ENCODE results near the gene ITGA7.

GRCh38 chr12:55658635-55659391 lies 48.9 kb downstream of the ITGA7 start:
- TF ChIP-seq, protein P1, sequence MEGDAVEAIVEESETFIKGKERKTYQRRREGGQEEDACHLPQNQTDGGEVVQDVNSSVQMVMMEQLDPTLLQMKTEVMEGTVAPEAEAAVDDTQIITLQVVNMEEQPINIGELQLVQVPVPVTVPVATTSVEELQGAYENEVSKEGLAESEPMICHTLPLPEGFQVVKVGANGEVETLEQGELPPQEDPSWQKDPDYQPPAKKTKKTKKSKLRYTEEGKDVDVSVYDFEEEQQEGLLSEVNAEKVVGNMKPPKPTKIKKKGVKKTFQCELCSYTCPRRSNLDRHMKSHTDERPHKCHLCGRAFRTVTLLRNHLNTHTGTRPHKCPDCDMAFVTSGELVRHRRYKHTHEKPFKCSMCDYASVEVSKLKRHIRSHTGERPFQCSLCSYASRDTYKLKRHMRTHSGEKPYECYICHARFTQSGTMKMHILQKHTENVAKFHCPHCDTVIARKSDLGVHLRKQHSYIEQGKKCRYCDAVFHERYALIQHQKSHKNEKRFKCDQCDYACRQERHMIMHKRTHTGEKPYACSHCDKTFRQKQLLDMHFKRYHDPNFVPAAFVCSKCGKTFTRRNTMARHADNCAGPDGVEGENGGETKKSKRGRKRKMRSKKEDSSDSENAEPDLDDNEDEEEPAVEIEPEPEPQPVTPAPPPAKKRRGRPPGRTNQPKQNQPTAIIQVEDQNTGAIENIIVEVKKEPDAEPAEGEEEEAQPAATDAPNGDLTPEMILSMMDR (conservative IDR thresholded peaks at IDR 0.05) = no peak
- TF ChIP-seq EZH2 (IDR thresholded peaks at IDR 0.05; ENCODE audit: low read depth) = no peak

All from PC-9 (cell line).